Nephron progenitor cell (in vitro differentiated cells): Measurements from ENCODE around the gene CECR2.

Experiments
- DNase-seq: peaks from one replicate; pipeline ENCODE4 v3.0.0; 2021
- H3K27ac Mint-ChIP-seq: 2 replicates; pipeline ENCODE4 v1.8.0; 2021; ENCODE audit warnings: mild to moderate bottlenecking, moderate library complexity, mixed read lengths
- H3K27me3 Mint-ChIP-seq: 2 replicates; pipeline ENCODE4 v1.8.0; 2021; ENCODE audit warnings: mild to moderate bottlenecking, low read depth, mixed read lengths; ENCODE audit not compliant: poor library complexity
- H3K36me3 Mint-ChIP-seq: 2 replicates; pipeline ENCODE4 v1.8.0; 2021; ENCODE audit warnings: low read depth, mixed read lengths
- H3K4me1 Mint-ChIP-seq: 2 replicates; pipeline ENCODE4 v1.8.0; 2021; ENCODE audit warnings: mixed read lengths
- H3K4me3 Mint-ChIP-seq: 2 replicates; pipeline ENCODE4 v1.8.0; 2021; ENCODE audit warnings: mild to moderate bottlenecking, moderate library complexity, mixed read lengths
- H3K9me3 Mint-ChIP-seq: 2 replicates; pipeline ENCODE4 v1.8.0; 2021; ENCODE audit warnings: mild to moderate bottlenecking, moderate library complexity, mixed read lengths
- CTCF ChIP-seq: fragments of 200-600 bp; sonication (generic); IDR thresholded peaks from 2 replicates; pipeline ENCODE4 v1.5.0; 2021; ENCODE audit warnings: antibody characterized with exemption

The CECR2 gene

GRCh38 chr22:17375914-17376614 is 6.8 kb downstream of the CECR2 start:
- H3K9me3 Mint-ChIP-seq, result no peaks in the 10 kb centered on the region
- peaks cover 83% of the 10 kb centered on the region for H3K4me1 Mint-ChIP-seq
- no peak for DNase-seq
- peak overlapping the region; percentile 43 for H3K27ac Mint-ChIP-seq
- no peak overlapping the region for H3K4me3 Mint-ChIP-seq
- no peak for TF ChIP-seq CTCF
- peaks cover 4% of the 10 kb centered on the region for H3K36me3 Mint-ChIP-seq
- no peaks in the 10 kb centered on the region for H3K27me3 Mint-ChIP-seq

- H3K27ac Mint-ChIP-seq, result no peak overlapping the region
- H3K4me1 Mint-ChIP-seq, result peaks cover 81% of the 10 kb centered on the region
- no peak for DNase-seq
- H3K4me3 Mint-ChIP-seq, result no peak overlapping the region
- peaks cover 13% of the 10 kb centered on the region for H3K36me3 Mint-ChIP-seq
- H3K27me3 Mint-ChIP-seq, result no peaks in the 10 kb centered on the region
- H3K9me3 Mint-ChIP-seq, result peaks cover 8% of the 10 kb centered on the region
- no peak for TF ChIP-seq CTCF
These were observed 7.7 kb downstream of the CECR2 start for GRCh38 chr22:17376950-17377349.

GRCh38 chr22:17379944-17380343 is 10.7 kb downstream of the CECR2 start:
- peaks cover 2% of the 10 kb centered on the region for H3K27me3 Mint-ChIP-seq
- no peak for DNase-seq
- peaks cover 38% of the 10 kb centered on the region for H3K9me3 Mint-ChIP-seq
- H3K4me1 Mint-ChIP-seq, result peaks cover 58% of the 10 kb centered on the region
- peaks cover 43% of the 10 kb centered on the region for H3K36me3 Mint-ChIP-seq
- peak overlapping the region; percentile 73 for H3K4me3 Mint-ChIP-seq
- H3K27ac Mint-ChIP-seq, result peak overlapping the region; percentile 96
- TF ChIP-seq CTCF, result no peak

- Mint-ChIP-seq H3K4me3 (peak overlapping the region; percentile 73), H3K36me3 (peaks cover 49% of the 10 kb centered on the region), H3K27me3 (peaks cover 5% of the 10 kb centered on the region), H3K27ac (peak overlapping the region; percentile 96), H3K4me1 (peaks cover 54% of the 10 kb centered on the region), H3K9me3 (peaks cover 44% of the 10 kb centered on the region)
- TF ChIP-seq CTCF, result no peak
- DNase-seq, result no peak
These were observed 11.3 kb downstream of the CECR2 start for GRCh38 chr22:17380359-17381087.

GRCh38 chr22:17381192-17381913 is 12.1 kb downstream of the CECR2 start:
- Mint-ChIP-seq H3K27me3 (peaks cover 5% of the 10 kb centered on the region), H3K36me3 (peaks cover 54% of the 10 kb centered on the region), H3K4me1 (peaks cover 46% of the 10 kb centered on the region), H3K9me3 (peaks cover 50% of the 10 kb centered on the region), H3K27ac (peak overlapping the region; percentile 64), H3K4me3 (no peak overlapping the region)
- no peak for DNase-seq
- no peak for TF ChIP-seq CTCF
